GM23338 (cell line): ENCODE data around the gene C1QTNF1. TPM values are rescaled to one million over a fixed set of nuclear protein-coding genes. Genes with fewer than 3 reads are reported as not detected.

Experiments
- ATAC-seq: fragments of 200-7000 bp; cut with Tn5 transposase; 3 replicates; pipeline ENCODE4 v1.9.1; 2020
- DNase-seq: peaks from one replicate; pipeline ENCODE4 v3.0.0-alpha.2; 2015; ENCODE audit warnings: low spot score
- H2AFZ ChIP-seq: fragments of 200-600 bp; sonication (generic); 2 replicates; pipeline ENCODE4 v1.8.0; 2016; ENCODE audit warnings: antibody characterized with exemption, mild to moderate bottlenecking, moderate library complexity
- H3F3A ChIP-seq: fragments of 200-600 bp; sonication (generic); replicated peaks from 2 replicates; pipeline ENCODE4 v1.8.0; 2017; ENCODE audit warnings: antibody characterized with exemption, mixed run types, low read depth
- H3K27ac ChIP-seq: fragments of 200-600 bp; sonication (generic); 2 replicates; pipeline ENCODE4 v1.6.1; 2016; ENCODE audit warnings: low read depth
- H3K27me3 ChIP-seq: fragments of 200-600 bp; sonication (generic); 2 replicates; pipeline ENCODE4 v1.8.0; 2016; ENCODE audit warnings: mild to moderate bottlenecking, mixed run types, moderate library complexity; ENCODE audit not compliant: insufficient read depth
- H3K36me3 ChIP-seq: fragments of 200-600 bp; sonication (generic); 2 replicates; pipeline ENCODE4 v1.8.0; 2016; ENCODE audit warnings: mild to moderate bottlenecking; ENCODE audit not compliant: insufficient read depth
- H3K4me1 ChIP-seq: fragments of 200-600 bp; sonication (generic); 2 replicates; pipeline ENCODE4 v1.8.0; 2016; ENCODE audit warnings: mild to moderate bottlenecking, moderate library complexity; ENCODE audit not compliant: insufficient read depth
- H3K4me2 ChIP-seq: fragments of 200-600 bp; sonication (generic); 2 replicates; pipeline ENCODE4 v1.7.1; 2017; ENCODE audit warnings: mixed run types
- H3K4me3 ChIP-seq: fragments of 200-600 bp; sonication (generic); 2 replicates; pipeline ENCODE4 v1.6.1; 2016; ENCODE audit warnings: mixed run types
- H3K79me2 ChIP-seq: fragments of 200-600 bp; sonication (generic); replicated peaks from 2 replicates; pipeline ENCODE4 v1.8.0; 2017; ENCODE audit warnings: mild to moderate bottlenecking; ENCODE audit not compliant: insufficient read depth
- H3K9me2 ChIP-seq: fragments of 200-600 bp; sonication (generic); 2 replicates; pipeline ENCODE4 v1.8.0; 2017; ENCODE audit not compliant: insufficient read depth
- H4K20me1 ChIP-seq: fragments of 200-600 bp; sonication (generic); replicated peaks from 2 replicates; pipeline ENCODE4 v1.8.0; 2017; ENCODE audit warnings: mild to moderate bottlenecking; ENCODE audit not compliant: insufficient read depth
- H3K27ac Mint-ChIP-seq: 2 replicates; pipeline ENCODE4 v1.8.0; 2020; ENCODE audit warnings: inconsistent platforms, mild to moderate bottlenecking, moderate library complexity, mixed read lengths
- H3K27me3 Mint-ChIP-seq: 3 replicates; pipeline ENCODE4 v1.8.0; 2022; ENCODE audit warnings: low read depth, mild to moderate bottlenecking, moderate library complexity, mixed read lengths, inconsistent platforms; ENCODE audit not compliant: insufficient read depth, poor library complexity
- H3K36me3 Mint-ChIP-seq: 3 replicates; pipeline ENCODE4 v1.8.0; 2021; ENCODE audit warnings: low read depth, mild to moderate bottlenecking, inconsistent platforms, moderate library complexity, mixed read lengths
- H3K4me1 Mint-ChIP-seq: 3 replicates; pipeline ENCODE4 v1.8.0; 2020; ENCODE audit warnings: mild to moderate bottlenecking, inconsistent platforms, mixed read lengths
- H3K4me3 Mint-ChIP-seq: 3 replicates; pipeline ENCODE4 v1.8.0; 2021; ENCODE audit warnings: moderate library complexity, mild to moderate bottlenecking, inconsistent platforms, mixed read lengths
- H3K9me3 Mint-ChIP-seq: 3 replicates; pipeline ENCODE4 v1.8.0; 2020; ENCODE audit warnings: moderate library complexity, mild to moderate bottlenecking, inconsistent platforms, mixed read lengths
- CREB1 ChIP-seq: fragments of 250-450 bp; sonication (Bioruptor Pico); IDR thresholded peaks from 2 replicates; pipeline ENCODE4 v1.5.0; 2020; ENCODE audit warnings: low read depth, mild to moderate bottlenecking, moderate library complexity
- EZH2 ChIP-seq: fragments of 200-600 bp; sonication (generic); IDR thresholded peaks from one replicate; pipeline ENCODE4 v1.8.0; 2017; ENCODE audit warnings: antibody characterized with exemption, mild to moderate bottlenecking, low read depth; ENCODE audit not compliant: unreplicated experiment
- EZH2phosphoT487 ChIP-seq: fragments of 200-600 bp; sonication (generic); IDR thresholded peaks from one replicate; pipeline ENCODE4 v1.8.1; 2018; ENCODE audit warnings: antibody characterized with exemption; ENCODE audit not compliant: unreplicated experiment
- JUNB ChIP-seq: IDR thresholded peaks from one replicate; pipeline ENCODE4 v1.6.1; 2016; ENCODE audit warnings: antibody characterized with exemption; ENCODE audit not compliant: unreplicated experiment
- NANOG ChIP-seq: IDR thresholded peaks from 2 replicates; pipeline ENCODE4 v1.6.1; 2016; ENCODE audit warnings: antibody characterized with exemption, borderline replicate concordance
- POLR2AphosphoS5 ChIP-seq: IDR thresholded peaks from 2 replicates; pipeline ENCODE4 v1.6.1; 2016; ENCODE audit warnings: antibody characterized with exemption, low read depth
- STAT1 ChIP-seq: IDR thresholded peaks from one replicate; pipeline ENCODE4 v1.6.1; 2016; ENCODE audit warnings: antibody characterized with exemption; ENCODE audit not compliant: unreplicated experiment
- ZNF114 ChIP-seq: fragments of 250-450 bp; sonication (Bioruptor Pico); IDR thresholded peaks from 2 replicates; pipeline ENCODE4 v1.5.0; 2020; ENCODE audit warnings: mild to moderate bottlenecking, moderate library complexity
- ZNF331 ChIP-seq: fragments of 250-450 bp; sonication (Bioruptor Pico); IDR thresholded peaks from 2 replicates; pipeline ENCODE4 v1.5.0; 2020; ENCODE audit warnings: low read depth, mild to moderate bottlenecking, moderate library complexity
- ZNF462 ChIP-seq: fragments of 250-450 bp; sonication (Bioruptor Pico); IDR thresholded peaks from 2 replicates; pipeline ENCODE4 v1.5.0; 2020; ENCODE audit warnings: mild to moderate bottlenecking, moderate library complexity
- polyA plus RNA-seq: library from polyadenylated mRNA; unstranded; fragments of >200 nt; fragmentation: Nextera tagmentation; extraction: Ambion mirVana; gene quantifications from 2 replicates; pipeline ENCODE4 v1.2.1, GENCODE V29; 2016
- total RNA-seq: library from RNA; depleted of rRNA; stranded (reverse); fragments of >200 nt; shearing (Covaris generic); gene quantifications from 2 replicates; pipeline ENCODE4 v1.2.3, GENCODE V29; 2014
- TF ChIP-seq, protein P1 (sequence below), 2 experiments: fragments of 200-600 bp in 1 of 2; sonication (generic) in 1 of 2; conservative IDR thresholded peaks; 2 replicates each; pipeline versions ENCODE4 v1.5.1 to v1.6.1; 2016 to 2017; ENCODE audit warnings: antibody characterized with exemption in 2 of 2, low read depth in 2 of 2, mild to moderate bottlenecking in 2 of 2, moderate library complexity in 1 of 2
- TF ChIP-seq, protein P2 (sequence below): IDR thresholded peaks from 2 replicates; pipeline ENCODE4 v1.6.1; 2016; ENCODE audit warnings: antibody characterized with exemption
- TF ChIP-seq, protein P3 (sequence below): IDR thresholded peaks from one replicate; pipeline ENCODE4 v1.6.1; 2018; ENCODE audit warnings: antibody characterized with exemption; ENCODE audit not compliant: unreplicated experiment

C1QTNF1 gene
- total and polyA plus RNA-seq, 2 experiments from 2014 or later = 1.1 to 1.9 TPM

DNA sequence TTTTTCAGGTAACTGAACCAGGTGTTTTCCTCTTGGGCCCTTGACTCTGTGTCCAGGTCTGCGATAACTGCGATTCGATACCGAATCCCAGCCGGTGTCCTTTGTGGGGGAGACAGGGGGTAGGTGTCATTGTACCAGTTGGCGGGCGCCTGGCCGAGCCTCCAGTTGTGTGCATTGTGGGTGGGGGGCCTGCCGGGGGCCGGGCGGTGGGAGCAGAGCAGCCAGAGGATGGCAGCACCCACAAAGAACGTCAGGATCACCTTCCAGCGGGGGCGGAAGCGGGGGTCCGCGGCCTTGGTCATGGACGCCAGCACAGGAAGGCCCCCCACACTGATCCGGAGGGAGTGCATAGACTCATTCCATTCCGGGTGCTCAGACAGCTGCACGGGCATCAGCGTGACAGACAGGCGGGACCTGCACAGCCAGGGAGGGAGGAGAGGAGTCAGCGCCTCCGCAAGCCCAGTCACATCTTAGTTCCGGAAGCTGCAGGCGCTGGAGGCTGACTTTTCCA is 26.7 kb upstream of the C1QTNF1 start (continued):
- TF ChIP-seq ZNF462 (no peak), CREB1 (no peak), STAT1 (no peak), NANOG (no peak)

DNA sequence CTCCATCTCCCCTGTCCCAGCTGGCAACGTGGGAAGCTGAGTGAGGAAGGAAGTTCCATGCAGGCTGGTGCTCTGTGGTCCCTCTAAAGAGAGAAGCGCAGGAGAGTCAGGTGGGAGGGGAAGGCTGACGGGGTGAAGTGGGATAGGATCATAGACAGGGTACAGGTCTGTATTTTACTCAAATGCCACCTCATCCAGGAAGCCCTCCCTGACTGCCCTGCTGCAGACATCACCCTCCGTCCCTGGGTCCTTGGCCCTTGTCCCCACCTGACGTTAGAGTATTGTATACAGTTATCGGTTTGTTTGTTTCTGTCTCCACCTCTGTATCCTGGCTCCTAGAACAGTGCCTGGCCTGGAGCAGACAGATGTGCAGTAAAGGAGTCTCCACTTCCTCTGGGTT is 26.1 kb upstream of the C1QTNF1 start:
- H3F3A ChIP-seq = no peaks in the 10 kb centered on the region
- no peaks in the 10 kb centered on the region for H3K36me3 ChIP-seq
- no peak overlapping the region for H3K27ac Mint-ChIP-seq
- peaks cover 14% of the 10 kb centered on the region for H3K27me3 ChIP-seq
- no peak for TF ChIP-seq ZNF114 (CRISPR knock-in tag)
- TF ChIP-seq JUNB = no peak
- no peak for TF ChIP-seq POLR2AphosphoS5
- no peak for TF ChIP-seq ZNF331 (CRISPR knock-in tag)
- TF ChIP-seq, protein P1, sequence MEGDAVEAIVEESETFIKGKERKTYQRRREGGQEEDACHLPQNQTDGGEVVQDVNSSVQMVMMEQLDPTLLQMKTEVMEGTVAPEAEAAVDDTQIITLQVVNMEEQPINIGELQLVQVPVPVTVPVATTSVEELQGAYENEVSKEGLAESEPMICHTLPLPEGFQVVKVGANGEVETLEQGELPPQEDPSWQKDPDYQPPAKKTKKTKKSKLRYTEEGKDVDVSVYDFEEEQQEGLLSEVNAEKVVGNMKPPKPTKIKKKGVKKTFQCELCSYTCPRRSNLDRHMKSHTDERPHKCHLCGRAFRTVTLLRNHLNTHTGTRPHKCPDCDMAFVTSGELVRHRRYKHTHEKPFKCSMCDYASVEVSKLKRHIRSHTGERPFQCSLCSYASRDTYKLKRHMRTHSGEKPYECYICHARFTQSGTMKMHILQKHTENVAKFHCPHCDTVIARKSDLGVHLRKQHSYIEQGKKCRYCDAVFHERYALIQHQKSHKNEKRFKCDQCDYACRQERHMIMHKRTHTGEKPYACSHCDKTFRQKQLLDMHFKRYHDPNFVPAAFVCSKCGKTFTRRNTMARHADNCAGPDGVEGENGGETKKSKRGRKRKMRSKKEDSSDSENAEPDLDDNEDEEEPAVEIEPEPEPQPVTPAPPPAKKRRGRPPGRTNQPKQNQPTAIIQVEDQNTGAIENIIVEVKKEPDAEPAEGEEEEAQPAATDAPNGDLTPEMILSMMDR (conservative IDR thresholded peaks at IDR 0.05; ENCODE audit: low read depth in 2 of 2) = no peak
- TF ChIP-seq NANOG = no peak
- no peak for TF ChIP-seq EZH2phosphoT487
- TF ChIP-seq STAT1 = no peak
- TF ChIP-seq, protein P2, sequence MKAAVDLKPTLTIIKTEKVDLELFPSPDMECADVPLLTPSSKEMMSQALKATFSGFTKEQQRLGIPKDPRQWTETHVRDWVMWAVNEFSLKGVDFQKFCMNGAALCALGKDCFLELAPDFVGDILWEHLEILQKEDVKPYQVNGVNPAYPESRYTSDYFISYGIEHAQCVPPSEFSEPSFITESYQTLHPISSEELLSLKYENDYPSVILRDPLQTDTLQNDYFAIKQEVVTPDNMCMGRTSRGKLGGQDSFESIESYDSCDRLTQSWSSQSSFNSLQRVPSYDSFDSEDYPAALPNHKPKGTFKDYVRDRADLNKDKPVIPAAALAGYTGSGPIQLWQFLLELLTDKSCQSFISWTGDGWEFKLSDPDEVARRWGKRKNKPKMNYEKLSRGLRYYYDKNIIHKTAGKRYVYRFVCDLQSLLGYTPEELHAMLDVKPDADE = no peak
- TF ChIP-seq, protein P3, sequence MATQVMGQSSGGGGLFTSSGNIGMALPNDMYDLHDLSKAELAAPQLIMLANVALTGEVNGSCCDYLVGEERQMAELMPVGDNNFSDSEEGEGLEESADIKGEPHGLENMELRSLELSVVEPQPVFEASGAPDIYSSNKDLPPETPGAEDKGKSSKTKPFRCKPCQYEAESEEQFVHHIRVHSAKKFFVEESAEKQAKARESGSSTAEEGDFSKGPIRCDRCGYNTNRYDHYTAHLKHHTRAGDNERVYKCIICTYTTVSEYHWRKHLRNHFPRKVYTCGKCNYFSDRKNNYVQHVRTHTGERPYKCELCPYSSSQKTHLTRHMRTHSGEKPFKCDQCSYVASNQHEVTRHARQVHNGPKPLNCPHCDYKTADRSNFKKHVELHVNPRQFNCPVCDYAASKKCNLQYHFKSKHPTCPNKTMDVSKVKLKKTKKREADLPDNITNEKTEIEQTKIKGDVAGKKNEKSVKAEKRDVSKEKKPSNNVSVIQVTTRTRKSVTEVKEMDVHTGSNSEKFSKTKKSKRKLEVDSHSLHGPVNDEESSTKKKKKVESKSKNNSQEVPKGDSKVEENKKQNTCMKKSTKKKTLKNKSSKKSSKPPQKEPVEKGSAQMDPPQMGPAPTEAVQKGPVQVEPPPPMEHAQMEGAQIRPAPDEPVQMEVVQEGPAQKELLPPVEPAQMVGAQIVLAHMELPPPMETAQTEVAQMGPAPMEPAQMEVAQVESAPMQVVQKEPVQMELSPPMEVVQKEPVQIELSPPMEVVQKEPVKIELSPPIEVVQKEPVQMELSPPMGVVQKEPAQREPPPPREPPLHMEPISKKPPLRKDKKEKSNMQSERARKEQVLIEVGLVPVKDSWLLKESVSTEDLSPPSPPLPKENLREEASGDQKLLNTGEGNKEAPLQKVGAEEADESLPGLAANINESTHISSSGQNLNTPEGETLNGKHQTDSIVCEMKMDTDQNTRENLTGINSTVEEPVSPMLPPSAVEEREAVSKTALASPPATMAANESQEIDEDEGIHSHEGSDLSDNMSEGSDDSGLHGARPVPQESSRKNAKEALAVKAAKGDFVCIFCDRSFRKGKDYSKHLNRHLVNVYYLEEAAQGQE = no peak
- TF ChIP-seq CREB1 = no peak
- no peak for TF ChIP-seq EZH2
- H3K9me3 Mint-ChIP-seq = no peaks in the 10 kb centered on the region
- H3K4me3 ChIP-seq = no peak overlapping the region
- no peak overlapping the region for H3K4me2 ChIP-seq
- H4K20me1 ChIP-seq = peaks cover 7% of the 10 kb centered on the region
- ATAC-seq (no peak), DNase-seq (no peak)
- no peaks in the 10 kb centered on the region; the same call in 2 of the 3 replicates for H3K4me1 Mint-ChIP-seq
- H3K36me3 Mint-ChIP-seq = peaks cover 35% of the 10 kb centered on the region
- 0 out of 2 replicates have a peak, but pooled peaks cover 7% of the 10 kb centered on the region for H3K79me2 ChIP-seq
- no peak overlapping the region for H3K27ac ChIP-seq
- H3K4me3 Mint-ChIP-seq = no peak overlapping the region
- no peak overlapping the region for H2AFZ ChIP-seq
- no peaks in the 10 kb centered on the region for H3K9me2 ChIP-seq
- peaks cover 37% of the 10 kb centered on the region for H3K27me3 Mint-ChIP-seq
- H3K4me1 ChIP-seq = no peaks in the 10 kb centered on the region
